Glutamatergic neuron (in vitro differentiated cells): Measurements from ENCODE around the gene CCDC177. TPM values are rescaled to one million over a fixed set of nuclear protein-coding genes. Genes with fewer than 3 reads are reported as not detected.
A peak's percentile ranks its signal among the peaks of the same experiment; 100 is the strongest.

ENCODE experiments used
- DNase-seq: peaks from one replicate; pipeline ENCODE4 v3.0.0; 2022
- H3K27ac Mint-ChIP-seq: one replicate; pipeline ENCODE4 v1.8.0; 2020; ENCODE audit warnings: mild to moderate bottlenecking, mixed read lengths, inconsistent platforms; ENCODE audit not compliant: unreplicated experiment
- H3K27me3 Mint-ChIP-seq: one replicate; pipeline ENCODE4 v1.8.0; 2020; ENCODE audit warnings: mild to moderate bottlenecking, moderate library complexity, mixed read lengths, inconsistent platforms; ENCODE audit not compliant: unreplicated experiment
- H3K36me3 Mint-ChIP-seq: one replicate; pipeline ENCODE4 v1.8.0; 2020; ENCODE audit warnings: mild to moderate bottlenecking, mixed read lengths, inconsistent platforms; ENCODE audit not compliant: unreplicated experiment
- H3K4me1 Mint-ChIP-seq: one replicate; pipeline ENCODE4 v1.8.0; 2020; ENCODE audit warnings: mild to moderate bottlenecking, low read depth, mixed read lengths, inconsistent platforms; ENCODE audit not compliant: unreplicated experiment
- H3K4me3 Mint-ChIP-seq: one replicate; pipeline ENCODE4 v1.8.0; 2020; ENCODE audit warnings: mild to moderate bottlenecking, mixed read lengths, inconsistent platforms; ENCODE audit not compliant: unreplicated experiment
- H3K9me3 Mint-ChIP-seq: one replicate; pipeline ENCODE4 v1.8.0; 2020; ENCODE audit warnings: mild to moderate bottlenecking, moderate library complexity, mixed read lengths, inconsistent platforms; ENCODE audit not compliant: unreplicated experiment
- total RNA-seq: library from RNA; stranded (reverse); fragmentation: NEBNext Ultra II Directional; extraction: Animal tissue kit (Norgen Biotek cat#: 25700); gene quantifications from one replicate; pipeline ENCODE4 v1.2.1, GENCODE V29; 2021; ENCODE audit not compliant: unreplicated experiment
- TF ChIP-seq, protein P1 (sequence below): fragments of 200-600 bp; sonication (generic); IDR thresholded peaks from one replicate; pipeline ENCODE4 v1.5.0; 2021; ENCODE audit not compliant: partially characterized antibody, unreplicated experiment

The CCDC177 gene
- total RNA-seq, 1 donor from 2014 or later = 7.8 TPM

DNA sequence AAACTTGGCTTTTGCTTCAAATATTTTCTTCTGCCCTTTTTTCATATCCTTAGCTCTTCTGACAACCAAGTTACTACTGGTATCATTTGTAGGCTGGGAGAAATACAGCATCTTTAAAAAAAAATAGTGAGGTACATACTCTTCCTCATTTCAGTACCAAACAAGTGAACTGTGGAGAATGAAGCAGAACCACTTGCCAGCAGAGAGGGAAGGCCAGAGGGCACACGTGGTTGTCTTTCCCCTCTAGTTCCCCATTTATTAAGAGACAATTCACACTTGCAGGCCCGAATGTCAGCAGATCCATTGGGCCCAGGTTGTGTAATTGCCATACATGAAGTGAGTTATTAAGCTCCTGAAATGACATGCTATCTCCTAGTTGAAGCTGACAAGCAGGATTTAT is 39.9 kb upstream of the CCDC177 start:
- peak overlapping the region; percentile 96 for H3K4me3 Mint-ChIP-seq
- H3K4me1 Mint-ChIP-seq = peaks cover 65% of the 10 kb centered on the region

DNA sequence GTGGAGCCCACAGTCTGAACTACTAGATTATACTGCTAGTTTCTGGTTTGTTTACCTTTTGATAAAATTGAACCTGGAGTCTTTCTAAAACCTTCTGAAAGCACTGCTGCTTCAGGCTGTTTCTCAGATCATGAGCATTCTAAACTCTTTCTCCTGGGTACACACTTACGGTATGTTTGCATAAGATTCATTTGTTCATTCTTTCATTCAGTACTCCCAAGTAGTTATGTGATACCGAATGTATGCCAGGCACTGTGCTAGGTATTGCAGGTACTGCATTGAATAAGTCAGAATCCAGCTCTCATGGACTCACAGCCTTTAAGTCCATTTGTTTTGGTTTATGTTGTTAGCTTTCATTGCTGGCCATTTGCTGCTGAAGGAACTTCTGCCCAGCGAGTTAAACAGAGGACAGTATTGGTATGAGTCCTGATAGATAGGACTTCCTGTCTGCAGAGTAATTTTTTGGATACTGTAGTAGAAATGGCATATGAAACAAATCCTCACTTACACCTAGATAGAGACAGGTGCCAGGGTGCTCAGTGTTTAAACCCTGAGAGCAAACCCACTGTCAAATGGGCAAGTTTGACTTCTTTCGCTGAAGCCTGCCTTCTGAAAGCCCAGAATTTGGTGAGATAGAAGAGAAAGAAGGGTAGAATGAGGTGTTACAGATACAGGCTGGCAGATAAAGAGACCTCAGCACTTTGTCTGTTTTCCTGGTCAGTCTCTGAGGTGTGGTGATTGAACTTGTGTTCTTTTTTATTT is 38.8 kb upstream of the CCDC177 start:
- Mint-ChIP-seq H3K27ac (peak overlapping the region; percentile 7), H3K4me1 (peaks cover 59% of the 10 kb centered on the region), H3K9me3 (peaks cover 5% of the 10 kb centered on the region), H3K27me3 (peaks cover 14% of the 10 kb centered on the region), H3K4me3 (peak overlapping the region; percentile 96), H3K36me3 (no peaks in the 10 kb centered on the region)
- DNase-seq = no peak
- TF ChIP-seq, protein P1, sequence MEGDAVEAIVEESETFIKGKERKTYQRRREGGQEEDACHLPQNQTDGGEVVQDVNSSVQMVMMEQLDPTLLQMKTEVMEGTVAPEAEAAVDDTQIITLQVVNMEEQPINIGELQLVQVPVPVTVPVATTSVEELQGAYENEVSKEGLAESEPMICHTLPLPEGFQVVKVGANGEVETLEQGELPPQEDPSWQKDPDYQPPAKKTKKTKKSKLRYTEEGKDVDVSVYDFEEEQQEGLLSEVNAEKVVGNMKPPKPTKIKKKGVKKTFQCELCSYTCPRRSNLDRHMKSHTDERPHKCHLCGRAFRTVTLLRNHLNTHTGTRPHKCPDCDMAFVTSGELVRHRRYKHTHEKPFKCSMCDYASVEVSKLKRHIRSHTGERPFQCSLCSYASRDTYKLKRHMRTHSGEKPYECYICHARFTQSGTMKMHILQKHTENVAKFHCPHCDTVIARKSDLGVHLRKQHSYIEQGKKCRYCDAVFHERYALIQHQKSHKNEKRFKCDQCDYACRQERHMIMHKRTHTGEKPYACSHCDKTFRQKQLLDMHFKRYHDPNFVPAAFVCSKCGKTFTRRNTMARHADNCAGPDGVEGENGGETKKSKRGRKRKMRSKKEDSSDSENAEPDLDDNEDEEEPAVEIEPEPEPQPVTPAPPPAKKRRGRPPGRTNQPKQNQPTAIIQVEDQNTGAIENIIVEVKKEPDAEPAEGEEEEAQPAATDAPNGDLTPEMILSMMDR = no peak

More for the DNA sequence above, 39.9 kb upstream of the CCDC177 start:
- TF ChIP-seq, protein P1 = no peak
- Mint-ChIP-seq H3K27me3 (peaks cover 14% of the 10 kb centered on the region), H3K27ac (peak overlapping the region; percentile 0), H3K36me3 (no peaks in the 10 kb centered on the region), H3K9me3 (peaks cover 3% of the 10 kb centered on the region)
- no peak for DNase-seq

DNA sequence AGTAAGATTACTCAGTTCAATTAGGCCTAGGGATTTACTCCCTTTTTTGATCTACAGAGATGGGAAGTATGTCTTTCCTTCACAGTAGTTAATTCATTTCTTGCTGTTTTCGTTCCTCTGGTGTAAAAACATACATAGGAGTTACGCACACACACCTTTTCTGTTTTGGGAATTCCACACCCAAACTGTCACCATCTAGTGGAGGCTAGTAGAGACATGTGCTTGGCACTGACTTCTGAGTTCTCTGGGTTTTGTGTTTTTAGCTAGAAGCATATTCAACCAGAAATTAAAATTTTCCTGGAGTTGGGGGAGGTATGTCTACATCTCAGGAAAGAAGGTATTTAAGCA is 38.1 kb upstream of the CCDC177 start:
- DNase-seq = no peak
- Mint-ChIP-seq H3K4me3 (peak overlapping the region; percentile 96), H3K36me3 (no peaks in the 10 kb centered on the region), H3K4me1 (peaks cover 52% of the 10 kb centered on the region), H3K27me3 (peaks cover 12% of the 10 kb centered on the region), H3K9me3 (peaks cover 5% of the 10 kb centered on the region), H3K27ac (peak overlapping the region; percentile 79)
- TF ChIP-seq, protein P1 = no peak

DNA sequence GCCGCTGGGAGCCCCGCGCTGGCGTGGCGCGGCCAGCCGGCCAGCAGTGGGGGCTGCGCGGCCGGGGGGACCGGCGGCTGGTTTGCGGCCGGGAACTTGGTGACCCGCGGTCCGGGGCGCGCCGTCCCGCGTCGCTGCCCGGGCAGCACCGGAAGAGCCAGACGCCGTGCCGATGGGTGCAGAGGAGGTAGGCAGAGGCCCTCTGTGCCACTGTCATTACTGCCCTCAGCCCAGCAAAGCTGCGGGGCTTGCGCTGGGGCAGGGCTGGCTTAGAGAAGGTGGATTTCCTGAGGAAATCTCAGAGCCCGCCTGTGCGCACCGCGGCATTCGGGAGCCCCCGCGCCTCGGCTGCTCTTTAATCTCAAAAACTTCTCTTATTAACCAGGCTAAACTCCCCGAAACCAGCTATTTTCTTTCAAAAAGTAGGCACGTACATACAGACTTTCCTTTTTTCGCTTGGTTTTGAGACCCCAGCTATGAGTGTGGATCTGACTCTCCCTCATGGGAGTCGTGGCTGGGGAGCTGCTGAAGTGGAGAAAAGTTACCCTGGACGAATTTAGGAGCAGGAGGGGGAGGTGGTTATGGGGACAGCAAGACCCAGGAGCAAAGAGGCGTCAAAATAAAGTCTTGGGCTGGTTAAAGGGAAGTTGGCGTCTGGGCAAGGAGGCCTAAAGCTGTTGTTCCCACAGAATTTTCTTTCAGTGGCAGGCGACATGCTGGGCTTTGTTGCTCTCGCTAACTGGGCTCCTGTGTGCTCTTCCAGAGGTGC is 37.5 kb upstream of the CCDC177 start:
- peak overlapping the region; percentile 96 for H3K4me3 Mint-ChIP-seq
- peak overlapping the region; percentile 79 for H3K27ac Mint-ChIP-seq
- H3K36me3 Mint-ChIP-seq = no peaks in the 10 kb centered on the region
- peaks cover 12% of the 10 kb centered on the region for H3K27me3 Mint-ChIP-seq
- DNase-seq = peak; percentile 35
- H3K4me1 Mint-ChIP-seq = peaks cover 46% of the 10 kb centered on the region
- peaks cover 5% of the 10 kb centered on the region for H3K9me3 Mint-ChIP-seq
- TF ChIP-seq, protein P1 = no peak
